ENCODE results near the gene SAMSN1.
A peak's percentile ranks its signal among the peaks of the same experiment; 100 is the strongest.

The SAMSN1 gene

GRCh38 chr21:14487490-14488432 is 58.4 kb downstream of the SAMSN1 start:
- DNase-seq = no peak

- DNase-seq = no peak
Observed at GRCh38 chr21:14486869-14487268, 59.2 kb downstream of the SAMSN1 start.

- no peak for DNase-seq
Observed at GRCh38 chr21:14484188-14485009, 61.7 kb downstream of the SAMSN1 start.

DNA sequence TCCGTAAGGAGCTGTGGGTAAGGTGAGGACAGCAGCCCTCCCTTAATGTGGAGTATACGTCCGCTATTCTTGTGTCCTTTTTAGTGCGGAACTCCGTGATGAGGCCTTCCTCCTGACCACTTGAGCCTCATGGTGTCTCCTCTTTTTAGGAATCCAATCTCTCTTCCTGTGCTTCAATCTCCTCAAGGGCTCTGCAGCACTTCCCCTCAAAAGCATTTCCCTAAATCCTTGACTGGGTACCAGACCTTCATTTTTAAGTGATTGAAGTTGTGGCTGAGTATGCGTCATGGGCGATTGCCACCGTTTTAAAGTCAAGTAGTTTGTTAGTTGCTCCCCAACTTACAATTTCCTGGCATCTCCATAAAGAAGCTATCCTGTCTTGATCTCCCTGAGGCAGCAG is 62.8 kb downstream of the SAMSN1 start:
- DNase-seq = no peak

GRCh38 chr21:14482165-14482564 is 64.0 kb downstream of the SAMSN1 start:
- no peak for DNase-seq

DNA sequence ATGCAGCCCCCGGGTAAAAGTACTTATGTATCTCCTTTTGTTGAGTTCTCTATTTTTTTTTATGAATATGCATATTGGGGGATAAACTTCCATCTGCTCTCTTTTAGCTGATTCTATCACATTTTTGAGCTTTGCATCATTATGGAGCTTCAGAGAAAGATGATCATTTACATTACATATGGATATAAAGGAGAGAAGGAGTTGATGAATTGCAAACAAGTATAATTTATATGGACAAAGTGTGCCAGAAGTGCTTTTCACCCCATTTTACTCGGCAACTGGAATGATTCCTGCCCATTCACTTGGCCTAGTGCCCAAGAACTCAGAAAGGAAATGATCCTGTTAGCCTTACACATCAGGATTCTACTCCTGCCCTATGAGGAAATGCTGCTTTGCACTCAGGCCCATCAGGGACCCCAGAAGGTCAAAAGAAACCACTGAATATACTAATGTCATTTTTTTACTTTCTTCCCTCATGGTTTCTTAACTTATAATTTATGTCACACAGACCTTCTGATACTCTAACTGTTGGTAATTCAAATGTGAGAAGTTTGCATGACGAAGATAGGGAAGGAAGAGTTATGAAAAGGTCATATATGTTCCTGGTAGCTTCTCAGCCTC is 65.6 kb downstream of the SAMSN1 start:
- peak in 1 of 56 donors; percentile 2 for DNase-seq

DNA sequence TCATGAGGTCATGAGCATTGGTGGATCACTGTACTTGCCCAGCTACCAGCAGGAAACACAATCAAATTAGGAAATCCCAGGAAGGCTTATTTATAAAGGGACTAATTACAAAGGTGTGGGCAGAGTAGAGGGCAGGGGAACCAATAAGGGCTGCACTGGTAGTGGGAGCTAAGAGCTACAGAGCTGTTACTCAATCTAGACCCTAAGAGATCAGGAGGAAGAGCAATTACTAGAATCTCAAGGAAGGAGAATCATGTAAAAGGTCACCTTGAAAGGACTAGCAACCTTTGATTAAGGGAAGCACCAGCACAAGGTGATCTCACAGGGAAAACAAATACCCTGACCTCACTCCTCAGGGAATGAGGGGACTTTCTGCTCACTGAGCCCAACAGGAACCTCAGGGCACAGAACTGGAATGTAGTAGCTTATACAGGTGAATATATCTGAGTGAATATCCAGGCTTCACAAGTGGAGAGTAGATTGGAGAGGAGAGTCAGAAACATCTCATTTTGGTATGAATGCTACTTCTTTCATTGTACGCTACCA is 66.8 kb downstream of the SAMSN1 start:
- DNase-seq = no peak

DNA sequence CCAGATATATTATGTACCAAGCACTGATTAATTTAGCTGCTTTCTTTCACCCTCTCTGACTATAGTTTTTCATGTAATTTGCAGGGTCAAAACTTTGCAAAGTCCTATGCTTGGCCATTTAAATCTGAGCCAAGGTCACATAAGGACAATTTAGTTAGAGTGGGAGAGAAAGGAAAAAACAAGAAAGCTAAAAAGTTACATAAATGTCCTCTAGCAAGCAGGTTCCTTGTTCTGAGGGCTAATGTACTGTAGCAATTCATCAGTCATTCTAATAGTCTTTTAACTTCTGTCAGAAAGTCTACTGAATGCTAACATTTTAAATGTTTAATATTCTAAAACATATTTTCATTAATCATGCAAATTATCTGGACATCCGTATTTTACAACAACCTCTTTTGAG is 68.3 kb downstream of the SAMSN1 start:
- DNase-seq = no peak

DNA sequence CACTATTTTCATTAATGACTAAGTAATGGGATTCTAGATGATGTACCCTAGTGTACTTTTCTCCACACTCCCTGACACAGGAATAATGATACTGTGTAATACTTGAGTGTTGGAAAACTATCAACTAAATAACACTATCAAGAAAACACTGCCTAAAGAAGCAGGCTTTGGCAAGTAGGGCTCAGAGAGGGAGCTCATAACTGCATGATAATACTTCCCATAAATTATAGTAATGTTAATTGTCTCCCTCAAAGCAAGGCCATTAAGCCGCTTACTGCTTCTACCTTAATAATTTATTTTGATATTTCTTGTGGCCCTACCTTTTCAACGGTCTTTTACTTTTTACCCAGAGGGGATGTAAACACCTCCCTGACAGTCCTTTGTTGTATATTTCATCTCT is 69.0 kb downstream of the SAMSN1 start:
- DNase-seq = no peak

GRCh38 chr21:14474995-14475394 is 71.1 kb downstream of the SAMSN1 start:
- no peak for DNase-seq

DNA sequence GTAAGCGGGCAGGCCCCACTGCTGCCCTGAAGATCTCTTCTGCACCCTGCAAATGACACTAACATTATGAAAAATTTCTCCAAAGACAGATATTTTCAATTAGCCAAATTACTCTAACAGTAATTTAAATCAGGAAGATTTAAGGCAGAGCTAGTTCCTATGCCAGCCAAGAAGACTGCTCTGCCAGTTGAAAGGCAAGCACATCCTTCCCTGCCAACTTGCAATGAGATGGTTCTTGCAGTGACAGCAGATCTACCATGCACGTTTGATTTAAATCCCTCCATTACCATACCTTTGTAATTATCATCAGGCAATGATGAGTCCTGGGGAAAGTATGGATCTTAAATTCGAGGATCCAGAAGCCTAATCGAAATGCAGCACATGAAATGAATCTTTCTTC is 76.5 kb downstream of the SAMSN1 start:
- DNase-seq = no peak

DNA sequence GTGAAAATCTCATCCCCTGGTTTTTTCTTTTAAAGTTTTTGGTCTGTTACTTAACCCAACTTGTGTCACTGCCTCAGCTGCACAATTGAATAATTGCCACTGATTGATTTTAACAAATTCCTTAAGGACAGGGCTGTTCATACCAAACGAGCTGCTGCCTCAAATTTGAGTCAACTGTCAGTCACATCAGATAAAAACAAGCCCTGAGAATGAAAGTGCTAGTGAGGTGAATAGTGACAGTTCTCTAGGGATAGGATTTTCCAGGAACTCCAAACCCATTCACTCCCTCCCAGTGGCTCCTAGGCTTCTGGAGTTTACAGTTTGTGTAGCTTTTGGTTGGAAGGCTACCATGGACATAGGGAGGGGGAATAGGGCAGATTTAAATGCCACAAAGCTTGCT is 79.4 kb downstream of the SAMSN1 start:
- DNase-seq = no peak

- DNase-seq = no peak
Observed at GRCh38 chr21:14457762-14458161, 88.4 kb downstream of the SAMSN1 start.

DNA sequence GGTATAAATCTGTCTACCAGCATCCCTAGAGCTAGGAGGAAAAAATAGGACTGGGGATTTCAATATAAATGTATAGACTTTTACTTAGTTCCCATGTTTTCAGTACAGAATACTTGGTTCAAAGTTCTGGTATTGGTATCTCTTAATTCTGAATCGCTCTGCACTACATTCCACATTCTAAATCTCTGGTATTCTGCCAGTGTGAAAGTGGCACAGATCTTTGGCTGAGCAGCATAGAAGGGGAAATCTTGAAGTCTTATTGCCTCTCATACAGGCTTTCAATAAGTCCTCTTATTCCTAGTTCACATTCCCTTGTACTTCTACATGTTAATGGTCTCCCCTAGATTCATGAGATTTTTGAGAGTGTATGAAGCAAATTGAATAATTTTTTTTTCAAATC is 89.2 kb downstream of the SAMSN1 start:
- no peak for DNase-seq

GRCh38 chr21:14454016-14455009 is 91.8 kb downstream of the SAMSN1 start:
- no peak for DNase-seq

DNA sequence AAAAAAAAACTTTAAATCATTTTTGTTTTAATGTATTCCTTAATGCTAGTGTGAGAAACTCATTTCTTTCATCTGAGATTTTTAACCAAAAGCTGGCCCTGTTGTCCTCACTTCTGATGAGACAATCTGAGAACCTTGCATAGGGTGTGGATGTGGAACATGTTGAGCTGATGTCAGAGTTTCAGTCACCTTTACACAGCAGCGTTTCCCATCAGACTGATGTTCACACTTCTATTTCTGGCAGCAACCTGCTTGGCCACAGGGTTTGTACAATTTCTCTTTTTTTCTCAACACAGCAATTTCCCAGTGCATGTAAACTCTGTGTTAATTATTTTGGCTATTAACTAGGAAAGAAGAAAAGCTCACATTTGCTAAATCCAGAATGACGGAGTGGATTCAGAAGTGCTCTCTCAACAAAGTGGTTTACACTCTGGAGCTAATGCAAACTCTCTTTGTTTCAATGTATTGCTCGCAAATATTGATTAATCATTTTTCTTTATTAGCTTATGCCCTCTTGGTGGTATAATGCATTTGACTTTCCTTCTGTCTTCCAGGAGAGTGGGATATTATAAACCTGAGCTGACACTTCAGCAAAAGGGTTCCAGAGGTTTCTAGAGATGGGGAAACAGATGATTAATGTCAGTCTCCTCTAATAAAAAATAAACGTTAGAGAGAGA is 92.6 kb downstream of the SAMSN1 start:
- DNase-seq = no peak

DNA sequence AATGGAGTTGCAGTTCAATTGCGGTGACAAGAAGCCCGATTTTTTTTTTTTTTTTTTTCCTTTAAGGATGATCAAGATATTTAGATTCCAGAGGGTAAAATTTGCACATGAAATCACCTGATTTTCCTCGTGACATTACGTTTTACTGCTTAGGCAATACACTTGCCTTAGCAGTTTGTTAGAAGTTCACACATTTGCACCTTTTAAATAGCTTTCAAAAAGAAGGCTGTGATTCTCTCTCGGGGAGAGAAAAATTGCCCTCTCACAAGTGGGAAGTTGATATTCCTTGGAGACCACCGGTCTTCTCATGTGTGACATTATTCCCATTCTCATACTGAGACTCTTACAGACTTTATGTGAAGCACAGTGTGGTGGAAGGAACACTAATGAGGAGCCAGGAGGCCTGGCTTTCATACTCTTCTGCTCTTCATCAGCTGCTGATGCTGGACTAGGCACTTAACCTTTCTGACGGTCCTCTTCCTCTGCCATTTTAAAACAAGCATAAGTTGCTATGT is 93.3 kb downstream of the SAMSN1 start:
- DNase-seq = no peak

DNA sequence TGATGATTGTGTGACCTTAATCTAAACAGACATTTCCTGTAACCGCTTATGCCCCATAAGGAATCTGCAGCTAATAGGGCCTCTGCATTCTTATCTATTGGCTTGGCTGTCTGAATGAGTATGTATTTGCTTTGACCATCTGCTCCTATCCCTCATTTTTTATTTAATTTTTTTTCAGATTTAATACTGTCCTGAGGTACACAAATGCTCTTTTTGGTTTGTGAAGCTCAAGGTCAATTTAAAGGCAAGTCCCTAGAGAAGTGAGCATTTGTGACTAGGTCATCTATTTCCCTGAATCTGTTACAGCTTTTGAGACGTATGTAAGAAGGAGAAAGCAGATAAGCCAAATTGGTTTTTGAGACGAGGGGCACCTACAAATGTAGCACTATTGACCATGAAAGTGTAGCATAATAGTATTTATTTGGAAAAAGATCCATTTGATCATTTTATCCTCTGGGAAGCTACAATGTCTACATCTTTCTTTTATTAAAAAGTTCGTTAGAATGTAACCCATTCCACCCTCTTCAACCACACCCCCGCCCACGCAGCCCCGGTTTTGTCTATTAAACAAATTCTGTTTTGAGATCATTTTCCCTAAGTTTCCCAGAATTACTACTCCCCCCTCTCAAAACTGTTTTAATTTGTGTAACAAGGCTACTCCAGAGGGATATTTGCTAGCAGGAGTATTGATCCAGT is 93.9 kb downstream of the SAMSN1 start:
- DNase-seq = no peak

DNA sequence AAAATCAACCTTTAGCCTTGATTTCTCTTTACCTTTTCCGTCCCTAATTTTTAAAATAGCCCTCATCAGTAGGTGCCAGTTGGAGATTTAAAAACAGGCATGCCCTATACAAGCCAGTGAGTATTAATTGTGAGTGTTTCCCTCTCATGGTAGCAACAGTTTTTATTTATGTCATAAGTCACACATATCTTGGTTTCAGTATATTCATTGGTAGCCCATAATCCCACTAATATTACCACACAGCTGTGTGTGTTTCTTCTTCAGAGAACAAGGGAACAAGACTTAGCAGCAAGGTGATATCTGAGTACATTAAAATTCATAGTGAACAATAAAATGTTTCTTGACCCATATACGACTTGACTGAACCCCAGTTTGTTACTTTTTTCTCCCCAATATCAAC is 94.6 kb downstream of the SAMSN1 start:
- no peak for DNase-seq
